ENCODE results near the gene CD80. TPM values are rescaled to one million over a fixed set of nuclear protein-coding genes. Genes with fewer than 3 reads are reported as not detected.

The CD80 gene
- total RNA-seq, 1 donor from 2014 or later: not detected

GRCh38 chr3:119514637-119515036 lies 44.8 kb downstream of the CD80 start:
- Histone ChIP-seq H3K27me3 (ENCODE audit: control insufficient read depth, insufficient read depth, low read length) (no peaks in the 10 kb centered on the region), H3K36me3 (ENCODE audit: control insufficient read depth, insufficient read depth, low read length) (peaks cover 11% of the 10 kb centered on the region), H3K4me3 (ENCODE audit: low read depth, low read length) (no peak overlapping the region)
- no peak for FAIRE-seq
- no peak for TF ChIP-seq CTCF (IDR thresholded peaks at IDR 0.05; ENCODE audit: insufficient read depth, low read length, severe bottlenecking)
- DNase-seq (ENCODE audit: low read depth): no peak

GRCh38 chr3:119510690-119511089 lies 48.7 kb downstream of the CD80 start:
- DNase-seq (ENCODE audit: low read depth) (no peak), FAIRE-seq (no peak)
- no peak for TF ChIP-seq CTCF (IDR thresholded peaks at IDR 0.05; ENCODE audit: insufficient read depth, low read length, severe bottlenecking)
- Histone ChIP-seq H3K4me3 (ENCODE audit: low read depth, low read length) (no peak overlapping the region), H3K27me3 (ENCODE audit: control insufficient read depth, insufficient read depth, low read length) (no peaks in the 10 kb centered on the region), H3K36me3 (ENCODE audit: control insufficient read depth, insufficient read depth, low read length) (peaks cover 4% of the 10 kb centered on the region)

GRCh38 chr3:119508172-119508845 lies 51.1 kb downstream of the CD80 start:
- DNase-seq (ENCODE audit: low read depth) (no peak), FAIRE-seq (no peak)
- no peak overlapping the region for H3K4me3 ChIP-seq (ENCODE audit: low read depth, low read length)
- H3K36me3 ChIP-seq (ENCODE audit: control insufficient read depth, insufficient read depth, low read length): peaks cover 5% of the 10 kb centered on the region
- H3K27me3 ChIP-seq (ENCODE audit: control insufficient read depth, insufficient read depth, low read length): no peaks in the 10 kb centered on the region
- no peak for TF ChIP-seq CTCF (IDR thresholded peaks at IDR 0.05; ENCODE audit: insufficient read depth, low read length, severe bottlenecking)

- TF ChIP-seq CTCF (IDR thresholded peaks at IDR 0.05; ENCODE audit: insufficient read depth, low read length, severe bottlenecking): no peak
- Histone ChIP-seq H3K36me3 (ENCODE audit: control insufficient read depth, insufficient read depth, low read length) (peaks cover 5% of the 10 kb centered on the region), H3K4me3 (ENCODE audit: low read depth, low read length) (no peak overlapping the region), H3K27me3 (ENCODE audit: control insufficient read depth, insufficient read depth, low read length) (no peaks in the 10 kb centered on the region)
- DNase-seq (ENCODE audit: low read depth) (no peak), FAIRE-seq (no peak)
Observed at GRCh38 chr3:119507404-119507803, 52.0 kb downstream of the CD80 start.

- H3K27me3 ChIP-seq (ENCODE audit: control insufficient read depth, insufficient read depth, low read length): no peaks in the 10 kb centered on the region
- FAIRE-seq (no peak), DNase-seq (ENCODE audit: low read depth) (no peak)
- peaks cover 5% of the 10 kb centered on the region for H3K36me3 ChIP-seq (ENCODE audit: control insufficient read depth, insufficient read depth, low read length)
- H3K4me3 ChIP-seq (ENCODE audit: low read depth, low read length): no peak overlapping the region
- no peak for TF ChIP-seq CTCF (IDR thresholded peaks at IDR 0.05; ENCODE audit: insufficient read depth, low read length, severe bottlenecking)
Observed at GRCh38 chr3:119506631-119507030, 52.8 kb downstream of the CD80 start.

DNA sequence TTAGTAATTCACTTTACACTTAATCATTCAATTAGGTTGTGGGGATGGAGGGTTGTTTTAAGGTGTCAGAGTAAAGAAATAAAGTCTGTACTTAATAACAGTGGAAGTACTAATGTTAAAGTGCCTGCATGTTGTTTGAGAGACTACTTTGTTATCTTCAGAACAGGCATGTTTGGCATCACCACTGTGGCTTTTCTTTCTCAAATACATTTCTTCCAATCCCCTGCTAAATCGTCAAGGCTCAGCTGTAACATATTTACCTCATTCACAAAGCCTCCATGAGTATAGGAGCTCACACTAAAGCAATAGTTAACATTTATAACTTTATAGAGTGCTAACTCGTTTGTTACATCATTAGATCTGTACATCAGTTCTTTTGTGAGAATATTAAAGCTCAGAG lies 58.5 kb downstream of the CD80 start:
- no peak for DNase-seq (ENCODE audit: low read depth)
- Histone ChIP-seq H3K36me3 (ENCODE audit: control insufficient read depth, insufficient read depth, low read length) (peaks cover 3% of the 10 kb centered on the region), H3K27me3 (ENCODE audit: control insufficient read depth, insufficient read depth, low read length) (no peaks in the 10 kb centered on the region), H3K4me3 (ENCODE audit: low read depth, low read length) (no peak overlapping the region)
- no peak for FAIRE-seq
- no peak for TF ChIP-seq CTCF (IDR thresholded peaks at IDR 0.05; ENCODE audit: insufficient read depth, low read length, severe bottlenecking)
